Panc1 (cell line): ENCODE measurements around the gene HEG1.

Source experiments
- CTCF ChIP-seq: fragments of 450-650 bp; IDR thresholded peaks from 2 replicates; pipeline ENCODE4 v1.5.1; 2017; ENCODE audit warnings: mild to moderate bottlenecking
- SIN3A ChIP-seq: IDR thresholded peaks from 2 replicates; pipeline ENCODE4 v1.6.1; 2012; ENCODE audit warnings: low read depth, mild to moderate bottlenecking, low read length, moderate library complexity, borderline replicate concordance; ENCODE audit not compliant: insufficient read depth

GRCh38 chr3:124928333-124929202, 127.2 kb downstream of the HEG1 start:
- TF ChIP-seq SIN3A (no peak), CTCF (peak; percentile 87)
